Esophagus squamous epithelium (tissue), 4 donors: Measurements from ENCODE around the gene MFSD1.

Source experiments
- CTCF ChIP-seq, 6 experiments: fragments of 450-650 bp in 4 of 6; fragments of 200-600 bp in 2 of 6; sonication (generic) in 2 of 6; IDR thresholded peaks; one replicate each; pipeline ENCODE4 v1.5.1; 2016 to 2019; ENCODE audit warnings: antibody characterized with exemption in 6 of 6, mild to moderate bottlenecking in 4 of 6, moderate library complexity in 4 of 6
- POLR2A ChIP-seq, 4 donors: fragments of 450-650 bp; IDR thresholded peaks; one replicate each; pipeline ENCODE4 v1.6.1; 2017; ENCODE audit warnings: antibody characterized with exemption in 4 of 4, mild to moderate bottlenecking in 4 of 4, moderate library complexity in 3 of 4

DNA sequence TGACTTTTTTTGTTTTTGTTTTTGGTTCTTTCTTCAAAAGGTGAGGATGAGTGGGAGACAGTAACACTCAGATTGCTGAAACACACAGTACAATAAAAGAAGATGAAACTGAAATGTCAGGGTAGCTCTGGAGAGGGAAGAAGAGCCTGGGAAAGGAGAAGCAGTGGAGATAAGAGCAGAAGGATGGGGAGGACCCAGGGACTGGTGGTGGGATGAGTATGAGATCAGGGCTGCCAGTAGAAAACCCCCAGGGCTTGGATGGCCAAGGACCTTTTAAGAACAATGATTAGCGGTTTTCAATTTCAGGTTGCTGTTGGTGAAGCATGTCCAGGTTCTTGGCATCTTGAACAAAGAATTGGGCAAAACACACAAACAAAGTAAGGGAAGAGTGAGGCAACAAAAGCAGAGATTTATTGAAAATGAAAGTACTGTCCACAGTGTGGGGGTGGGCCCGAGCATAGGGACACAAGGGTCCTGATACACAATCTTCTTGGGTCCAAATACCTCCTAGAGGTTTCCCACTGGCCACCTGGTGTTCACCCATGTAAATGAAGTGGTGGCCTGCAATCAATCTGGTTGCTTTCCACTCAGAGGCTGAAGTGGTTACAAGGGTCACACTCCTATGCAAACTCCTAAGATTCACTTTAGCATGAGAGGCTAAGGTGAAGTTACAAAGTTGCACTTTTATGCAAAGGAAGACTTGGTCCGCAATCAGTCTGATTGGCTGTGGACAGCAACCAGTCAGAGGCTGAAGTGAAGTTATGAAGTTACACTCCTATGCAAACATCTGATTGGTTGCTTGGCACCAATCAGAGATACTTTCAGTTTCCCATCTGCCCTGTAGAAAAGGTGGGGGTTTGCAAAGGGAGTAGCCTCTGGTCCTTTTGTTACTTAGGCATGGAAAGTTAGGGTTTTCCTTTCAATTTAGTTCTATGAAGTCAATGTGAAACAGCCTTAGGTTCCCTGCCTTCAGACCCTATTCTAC, 26.1 kb upstream of the MFSD1 start:
- TF ChIP-seq CTCF (IDR thresholded peaks at IDR 0.05) = no peak
- no peak for TF ChIP-seq POLR2A (IDR thresholded peaks at IDR 0.05)
